ENCODE data around the gene ATR. TPM values are rescaled to one million over a fixed set of nuclear protein-coding genes. Genes with fewer than 3 reads are reported as not detected.

The ATR gene
- total and polyA plus RNA-seq, 9 of the 15 experiments (the other 6 are each of a cell fraction or from before 2014, with no cell fraction given) = 18.0 to 37.8 (median 23.2) TPM

- TF ChIP-seq, protein P1, sequence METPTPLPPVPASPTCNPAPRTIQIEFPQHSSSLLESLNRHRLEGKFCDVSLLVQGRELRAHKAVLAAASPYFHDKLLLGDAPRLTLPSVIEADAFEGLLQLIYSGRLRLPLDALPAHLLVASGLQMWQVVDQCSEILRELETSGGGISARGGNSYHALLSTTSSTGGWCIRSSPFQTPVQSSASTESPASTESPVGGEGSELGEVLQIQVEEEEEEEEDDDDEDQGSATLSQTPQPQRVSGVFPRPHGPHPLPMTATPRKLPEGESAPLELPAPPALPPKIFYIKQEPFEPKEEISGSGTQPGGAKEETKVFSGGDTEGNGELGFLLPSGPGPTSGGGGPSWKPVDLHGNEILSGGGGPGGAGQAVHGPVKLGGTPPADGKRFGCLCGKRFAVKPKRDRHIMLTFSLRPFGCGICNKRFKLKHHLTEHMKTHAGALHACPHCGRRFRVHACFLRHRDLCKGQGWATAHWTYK (CRISPR knock-in tag; IDR thresholded peaks at IDR 0.05) = peak; percentile 61; the same call in 1 of the 2 replicates
- TF ChIP-seq RAD21 (CRISPR knock-in tag; conservative IDR thresholded peaks at IDR 0.05 in 1 of 2, IDR thresholded peaks at IDR 0.05 in 1 of 2) (no peak), KDM4B (IDR thresholded peaks at IDR 0.05; ENCODE audit: borderline replicate concordance in 2 of 2, low read depth in 1 of 2) (peak in 1 of 2 experiments; percentile 91; a peak in 2 of 4 replicates), CEBPB (tag; IDR thresholded peaks at IDR 0.05) (no peak), MAZ (CRISPR knock-in tag; conservative IDR thresholded peaks at IDR 0.05 in 1 of 2, IDR thresholded peaks at IDR 0.05 in 1 of 2) (peak; percentile 84 to 97), ZNF140 (CRISPR knock-in tag; IDR thresholded peaks at IDR 0.05) (no peak), RB1 (IDR thresholded peaks at IDR 0.05; ENCODE audit: low read depth) (no peak; the same call in 1 of the 2 replicates), POU5F1 (IDR thresholded peaks at IDR 0.05; ENCODE audit: borderline replicate concordance, low read depth, low read length, partially characterized antibody) (peak; percentile 98), TAF9B (IDR thresholded peaks at IDR 0.05; ENCODE audit: partially characterized antibody) (peak; percentile 80), ZEB2 (IDR thresholded peaks at IDR 0.05) (no peak), LCOR (CRISPR knock-in tag; IDR thresholded peaks at IDR 0.05) (peak; percentile 96), TAF15 (IDR thresholded peaks at IDR 0.05; ENCODE audit: low read depth, low read length) (no peak), ETV5 (CRISPR knock-in tag; IDR thresholded peaks at IDR 0.05; ENCODE audit: low read depth) (peak; percentile 98), EWSR1 (IDR thresholded peaks at IDR 0.05; ENCODE audit: borderline replicate concordance, low read depth, partially characterized antibody) (no peak), PREB (CRISPR knock-in tag; IDR thresholded peaks at IDR 0.05) (no peak), E2F4 (CRISPR knock-in tag; IDR thresholded peaks at IDR 0.05; ENCODE audit: low read depth) (peak; percentile 44; the same call in 1 of the 2 replicates), ZFP36 (IDR thresholded peaks at IDR 0.05; ENCODE audit: low read depth, low read length, partially characterized antibody) (peak; percentile 4), ZNF134 (CRISPR knock-in tag; conservative IDR thresholded peaks at IDR 0.05) (no peak)
- TF ChIP-seq, protein P2, sequence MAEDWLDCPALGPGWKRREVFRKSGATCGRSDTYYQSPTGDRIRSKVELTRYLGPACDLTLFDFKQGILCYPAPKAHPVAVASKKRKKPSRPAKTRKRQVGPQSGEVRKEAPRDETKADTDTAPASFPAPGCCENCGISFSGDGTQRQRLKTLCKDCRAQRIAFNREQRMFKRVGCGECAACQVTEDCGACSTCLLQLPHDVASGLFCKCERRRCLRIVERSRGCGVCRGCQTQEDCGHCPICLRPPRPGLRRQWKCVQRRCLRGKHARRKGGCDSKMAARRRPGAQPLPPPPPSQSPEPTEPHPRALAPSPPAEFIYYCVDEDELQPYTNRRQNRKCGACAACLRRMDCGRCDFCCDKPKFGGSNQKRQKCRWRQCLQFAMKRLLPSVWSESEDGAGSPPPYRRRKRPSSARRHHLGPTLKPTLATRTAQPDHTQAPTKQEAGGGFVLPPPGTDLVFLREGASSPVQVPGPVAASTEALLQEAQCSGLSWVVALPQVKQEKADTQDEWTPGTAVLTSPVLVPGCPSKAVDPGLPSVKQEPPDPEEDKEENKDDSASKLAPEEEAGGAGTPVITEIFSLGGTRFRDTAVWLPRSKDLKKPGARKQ (CRISPR knock-in tag; IDR thresholded peaks at IDR 0.05) = no peak
- TF ChIP-seq, protein P3, sequence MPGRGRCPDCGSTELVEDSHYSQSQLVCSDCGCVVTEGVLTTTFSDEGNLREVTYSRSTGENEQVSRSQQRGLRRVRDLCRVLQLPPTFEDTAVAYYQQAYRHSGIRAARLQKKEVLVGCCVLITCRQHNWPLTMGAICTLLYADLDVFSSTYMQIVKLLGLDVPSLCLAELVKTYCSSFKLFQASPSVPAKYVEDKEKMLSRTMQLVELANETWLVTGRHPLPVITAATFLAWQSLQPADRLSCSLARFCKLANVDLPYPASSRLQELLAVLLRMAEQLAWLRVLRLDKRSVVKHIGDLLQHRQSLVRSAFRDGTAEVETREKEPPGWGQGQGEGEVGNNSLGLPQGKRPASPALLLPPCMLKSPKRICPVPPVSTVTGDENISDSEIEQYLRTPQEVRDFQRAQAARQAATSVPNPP (IDR thresholded peaks at IDR 0.05; ENCODE audit: borderline replicate concordance, insufficient read depth, insufficient read length) = no peak
Observed at GRCh38 chr3:142578329-142579223, at the start of gene ATR (continued).
